ENCODE data around the gene FAM83C. TPM values are rescaled to one million over a fixed set of nuclear protein-coding genes. Genes with fewer than 3 reads are reported as not detected.

FAM83C gene
- polyA plus RNA-seq, 2 of the 4 experiments (the other 2 are of a cell fraction) = not detected

GRCh38 chr20:35235881-35236280 is 56.3 kb downstream of the FAM83C start:
- Histone ChIP-seq H3K4me2 (no peak overlapping the region), H3K9me3 (no peaks in the 10 kb centered on the region), H3K4me3 (no peak overlapping the region), H3K4me1 (peaks cover 36% of the 10 kb centered on the region), H3K27ac (no peak overlapping the region)
- 98% methylated on average over 5 of the region's 6 CpGs for WGBS (ENCODE audit: missing lambda C conversion rate)
- no peak for ATAC-seq
- no peak for FAIRE-seq
- POLR2A ChIA-PET = no interaction called here
- DNase-seq (ENCODE audit: low read depth in 1 of 2, low spot score in 1 of 2) = no peak
- CTCF ChIA-PET = no interaction called here
- no peak for TF ChIP-seq ZNF302 (CRISPR knock-in tag; IDR thresholded peaks at IDR 0.05)
- TF ChIP-seq HMGXB4 (CRISPR knock-in tag; IDR thresholded peaks at IDR 0.05; ENCODE audit: borderline replicate concordance) = no peak
- no peak for TF ChIP-seq RFX5 (IDR thresholded peaks at IDR 0.05)
- TF ChIP-seq SREBF2 (IDR thresholded peaks at IDR 0.05) = no peak
- no peak for TF ChIP-seq FOSB (CRISPR knock-in tag; IDR thresholded peaks at IDR 0.05)
- TF ChIP-seq RAD21 (conservative IDR thresholded peaks at IDR 0.05 in 1 of 2, IDR thresholded peaks at IDR 0.05 in 1 of 2) = no peak
- TF ChIP-seq ZC3H11A (IDR thresholded peaks at IDR 0.05) = no peak
- TF ChIP-seq HEYL (CRISPR knock-in tag; IDR thresholded peaks at IDR 0.05) = no peak
- TF ChIP-seq KDM1A (IDR thresholded peaks at IDR 0.05; ENCODE audit: low read depth) = no peak
- no peak for TF ChIP-seq KDM5A (IDR thresholded peaks at IDR 0.05)
- TF ChIP-seq CEBPB (IDR thresholded peaks at IDR 0.05) = no peak
- no peak for TF ChIP-seq TP53 (CRISPR knock-in tag; IDR thresholded peaks at IDR 0.05)
- TF ChIP-seq REST (IDR thresholded peaks at IDR 0.05) = no peak
- no peak for TF ChIP-seq CTCF (IDR thresholded peaks at IDR 0.05)

Other genes with a start within 250 kb of the FAM83C start
- gene TRPC4AP, start 199.6 kb downstream of the FAM83C start, polyA plus RNA-seq (2011; rRNA removed) = 55.3 and 64.6 TPM in 2 replicates
- 49.5 to 51.4 TPM (median 50.7 TPM) in 3 replicates for gene TRPC4AP, start 199.6 kb downstream of the FAM83C start, polyA plus RNA-seq (2017; fragmentation: RNase III; extraction: RNeasy Plus Mini Kit Qiagen cat#74134 plus additional on column Dnase treatment)
- 41.2 and 41.6 TPM in 2 replicates for gene EDEM2, start 145.1 kb downstream of the FAM83C start, polyA plus RNA-seq (2011; rRNA removed)
- gene EDEM2, start 145.1 kb downstream of the FAM83C start, polyA plus RNA-seq (2017; fragmentation: RNase III; extraction: RNeasy Plus Mini Kit Qiagen cat#74134 plus additional on column Dnase treatment) = 48.9 to 52.0 TPM (median 51.2 TPM) in 3 replicates
- 123 and 127 TPM in 2 replicates for gene PROCR, start 120.4 kb downstream of the FAM83C start, polyA plus RNA-seq (2011; rRNA removed)
- 132 to 149 TPM (median 134 TPM) in 3 replicates for gene PROCR, start 120.4 kb downstream of the FAM83C start, polyA plus RNA-seq (2017; fragmentation: RNase III; extraction: RNeasy Plus Mini Kit Qiagen cat#74134 plus additional on column Dnase treatment)
- gene MMP24, start 65.7 kb downstream of the FAM83C start, polyA plus RNA-seq (2011; rRNA removed) = 21.3 and 22.7 TPM in 2 replicates
- gene MMP24, start 65.7 kb downstream of the FAM83C start, polyA plus RNA-seq (2017; fragmentation: RNase III; extraction: RNeasy Plus Mini Kit Qiagen cat#74134 plus additional on column Dnase treatment) = 33.3 to 39.4 TPM (median 37.4 TPM) in 3 replicates
- 13.6 and 17.2 TPM in 2 replicates for gene MMP24OS, start 14.3 kb downstream of the FAM83C start, polyA plus RNA-seq (2011; rRNA removed)
- 34.0 to 45.6 TPM (median 40.5 TPM) in 3 replicates for gene MMP24OS, start 14.3 kb downstream of the FAM83C start, polyA plus RNA-seq (2017; fragmentation: RNase III; extraction: RNeasy Plus Mini Kit Qiagen cat#74134 plus additional on column Dnase treatment)
- gene EIF6, start 7.7 kb downstream of the FAM83C start, polyA plus RNA-seq (2011; rRNA removed) = 184 and 204 TPM in 2 replicates
- gene EIF6, start 7.7 kb downstream of the FAM83C start, polyA plus RNA-seq (2017; fragmentation: RNase III; extraction: RNeasy Plus Mini Kit Qiagen cat#74134 plus additional on column Dnase treatment) = 292 to 337 TPM (median 294 TPM) in 3 replicates
- 38.6 and 43.8 TPM in 2 replicates for gene UQCC1, start 119.5 kb upstream of the FAM83C start, polyA plus RNA-seq (2011; rRNA removed)
- 41.4 to 47.5 TPM (median 43.5 TPM) in 3 replicates for gene UQCC1, start 119.5 kb upstream of the FAM83C start, polyA plus RNA-seq (2017; fragmentation: RNase III; extraction: RNeasy Plus Mini Kit Qiagen cat#74134 plus additional on column Dnase treatment)
- gene GDF5, start 145.8 kb upstream of the FAM83C start, polyA plus RNA-seq (2011; rRNA removed) = not detected in 2 replicates
- gene GDF5, start 145.8 kb upstream of the FAM83C start, polyA plus RNA-seq (2017; fragmentation: RNase III; extraction: RNeasy Plus Mini Kit Qiagen cat#74134 plus additional on column Dnase treatment) = not detected in 3 replicates
- 13.8 and 16.2 TPM in 2 replicates for gene CEP250, start 163.2 kb upstream of the FAM83C start, polyA plus RNA-seq (2011; rRNA removed)
- gene CEP250, start 163.2 kb upstream of the FAM83C start, polyA plus RNA-seq (2017; fragmentation: RNase III; extraction: RNeasy Plus Mini Kit Qiagen cat#74134 plus additional on column Dnase treatment) = 19.6 to 20.7 TPM (median 20.5 TPM) in 3 replicates
- gene C20orf173, start 237.2 kb upstream of the FAM83C start, polyA plus RNA-seq (2011; rRNA removed) = not detected in 2 replicates
- not detected in 3 replicates for gene C20orf173, start 237.2 kb upstream of the FAM83C start, polyA plus RNA-seq (2017; fragmentation: RNase III; extraction: RNeasy Plus Mini Kit Qiagen cat#74134 plus additional on column Dnase treatment)
- 343 and 379 TPM in 2 replicates for gene ERGIC3, start 249.7 kb upstream of the FAM83C start, polyA plus RNA-seq (2011; rRNA removed)
- 228 to 252 TPM (median 239 TPM) in 3 replicates for gene ERGIC3, start 249.7 kb upstream of the FAM83C start, polyA plus RNA-seq (2017; fragmentation: RNase III; extraction: RNeasy Plus Mini Kit Qiagen cat#74134 plus additional on column Dnase treatment)

All from A549 (cell line).